Measurements from ENCODE around the gene CNIH2.

The CNIH2 gene

DNA sequence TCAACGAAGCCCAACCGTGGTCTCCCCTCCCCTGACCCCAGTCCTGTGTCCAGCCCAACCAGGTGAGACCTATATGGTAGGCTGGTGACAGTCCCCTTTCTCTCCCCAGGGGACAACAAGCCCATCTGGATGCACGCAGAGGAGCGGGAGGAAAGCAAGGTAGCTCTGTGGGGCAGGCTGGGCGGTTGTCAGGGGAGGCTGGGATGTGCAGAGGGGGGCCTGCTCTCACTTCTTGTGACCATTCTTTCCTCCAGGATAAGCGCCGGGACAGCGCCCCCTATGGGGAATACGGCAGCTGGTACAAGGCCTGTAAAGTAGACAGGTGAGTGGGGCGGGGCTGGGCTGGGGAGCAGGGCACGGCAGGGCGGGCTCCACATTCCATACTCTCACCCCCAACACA is 13.1 kb upstream of the CNIH2 start:
- TF ChIP-seq CTCF (IDR thresholded peaks at IDR 0.05; ENCODE audit: control extremely low read depth, extremely low read depth, low read depth, missing control alignments): peak; percentile 40
- ChIA-PET CTCF (interaction anchor here (1.8 kb wide), 1 partner anchor 43 kb away, joined by 6 read pairs; no protein-coding TSS in a partner anchor), POLR2A (interaction anchor here (0.6 kb wide), 1 partner anchor 460 kb away, joined by 8 read pairs; no protein-coding TSS in a partner anchor)
- DNase-seq (ENCODE audit: extremely low spot score): no peak

DNA sequence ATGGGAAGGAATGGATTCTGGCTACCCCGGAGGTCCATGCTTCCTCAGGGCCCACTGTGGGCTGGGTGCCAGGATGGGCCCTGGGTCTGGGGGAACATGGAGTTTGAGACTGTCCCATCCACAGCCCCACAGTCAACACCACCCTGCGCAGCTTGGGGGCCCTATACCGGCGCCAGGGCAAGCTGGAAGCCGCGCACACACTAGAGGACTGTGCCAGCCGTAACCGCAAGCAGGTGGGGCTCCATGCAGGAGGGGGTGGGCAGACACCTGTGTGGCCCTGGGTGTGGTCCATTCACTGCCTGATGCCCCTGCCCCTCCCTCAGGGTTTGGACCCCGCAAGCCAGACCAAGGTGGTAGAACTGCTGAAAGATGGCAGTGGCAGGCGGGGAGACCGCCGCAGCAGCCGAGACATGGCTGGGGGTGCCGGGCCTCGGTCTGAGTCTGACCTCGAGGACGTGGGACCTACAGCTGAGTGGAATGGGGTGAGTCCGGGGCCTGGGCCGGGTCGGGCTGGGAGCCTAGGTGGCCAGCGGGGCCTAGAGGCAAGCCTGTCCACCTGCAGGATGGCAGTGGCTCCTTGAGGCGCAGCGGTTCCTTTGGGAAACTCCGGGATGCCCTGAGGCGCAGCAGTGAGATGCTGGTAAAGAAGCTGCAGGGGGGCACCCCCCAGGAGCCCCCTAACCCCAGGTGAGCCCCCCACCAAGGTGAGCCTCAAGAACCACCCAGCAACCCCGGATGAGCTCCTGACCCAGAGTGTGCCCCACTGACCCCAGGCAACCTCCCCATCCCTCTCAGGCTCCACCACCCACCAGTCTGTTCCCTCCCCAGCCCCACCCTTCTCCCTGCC is 12.2 kb upstream of the CNIH2 start:
- no peak for DNase-seq (ENCODE audit: extremely low spot score)
- ChIA-PET POLR2A (no interaction called here), CTCF (interaction anchor here (1.0 to 1.8 kb wide), 2 partner anchors 14 to 44 kb away, joined by 3 to 6 read pairs; no protein-coding TSS in a partner anchor)
- TF ChIP-seq CTCF (IDR thresholded peaks at IDR 0.05; ENCODE audit: control extremely low read depth, extremely low read depth, low read depth, missing control alignments): no peak

GRCh38 chr11:66266378-66267038 is 11.5 kb upstream of the CNIH2 start:
- CTCF ChIA-PET: interaction anchor here (1.0 to 1.8 kb wide), 2 partner anchors 15 to 45 kb away, joined by 3 to 6 read pairs; no protein-coding TSS in a partner anchor
- DNase-seq (ENCODE audit: extremely low spot score): no peak
- TF ChIP-seq CTCF (IDR thresholded peaks at IDR 0.05; ENCODE audit: control extremely low read depth, extremely low read depth, low read depth, missing control alignments): no peak
- POLR2A ChIA-PET: interaction anchor here (1.4 kb wide), 1 partner anchor 15 kb away, joined by 4 read pairs; no protein-coding TSS in a partner anchor

DNA sequence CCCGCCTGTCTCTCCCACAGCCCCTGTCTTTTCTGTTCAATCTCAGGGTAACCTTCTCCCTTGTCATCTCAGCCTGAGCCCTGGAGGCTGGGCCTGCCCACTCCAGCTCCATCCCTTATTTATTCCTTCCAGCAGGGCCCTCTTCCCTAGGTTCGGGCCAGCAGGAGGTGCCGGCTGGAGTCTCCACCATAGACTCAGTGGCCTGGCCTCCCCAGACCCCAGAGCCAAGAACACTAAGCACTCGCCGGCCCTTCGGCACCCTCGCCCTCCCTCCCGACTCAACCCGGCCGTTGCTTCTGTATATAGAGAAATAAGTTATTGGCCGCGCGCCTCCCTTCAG is 11.0 kb upstream of the CNIH2 start:
- no peak for TF ChIP-seq CTCF (IDR thresholded peaks at IDR 0.05; ENCODE audit: control extremely low read depth, extremely low read depth, low read depth, missing control alignments)
- ChIA-PET POLR2A (interaction anchor here (1.3 to 1.4 kb wide), 2 partner anchors 14 to 19 kb away, joined by 4 to 5 read pairs; no protein-coding TSS in a partner anchor), CTCF (interaction anchor here (2.2 kb wide), 1 partner anchor 45 kb away, joined by 10 read pairs; no protein-coding TSS in a partner anchor)
- DNase-seq (ENCODE audit: extremely low spot score): no peak

DNA sequence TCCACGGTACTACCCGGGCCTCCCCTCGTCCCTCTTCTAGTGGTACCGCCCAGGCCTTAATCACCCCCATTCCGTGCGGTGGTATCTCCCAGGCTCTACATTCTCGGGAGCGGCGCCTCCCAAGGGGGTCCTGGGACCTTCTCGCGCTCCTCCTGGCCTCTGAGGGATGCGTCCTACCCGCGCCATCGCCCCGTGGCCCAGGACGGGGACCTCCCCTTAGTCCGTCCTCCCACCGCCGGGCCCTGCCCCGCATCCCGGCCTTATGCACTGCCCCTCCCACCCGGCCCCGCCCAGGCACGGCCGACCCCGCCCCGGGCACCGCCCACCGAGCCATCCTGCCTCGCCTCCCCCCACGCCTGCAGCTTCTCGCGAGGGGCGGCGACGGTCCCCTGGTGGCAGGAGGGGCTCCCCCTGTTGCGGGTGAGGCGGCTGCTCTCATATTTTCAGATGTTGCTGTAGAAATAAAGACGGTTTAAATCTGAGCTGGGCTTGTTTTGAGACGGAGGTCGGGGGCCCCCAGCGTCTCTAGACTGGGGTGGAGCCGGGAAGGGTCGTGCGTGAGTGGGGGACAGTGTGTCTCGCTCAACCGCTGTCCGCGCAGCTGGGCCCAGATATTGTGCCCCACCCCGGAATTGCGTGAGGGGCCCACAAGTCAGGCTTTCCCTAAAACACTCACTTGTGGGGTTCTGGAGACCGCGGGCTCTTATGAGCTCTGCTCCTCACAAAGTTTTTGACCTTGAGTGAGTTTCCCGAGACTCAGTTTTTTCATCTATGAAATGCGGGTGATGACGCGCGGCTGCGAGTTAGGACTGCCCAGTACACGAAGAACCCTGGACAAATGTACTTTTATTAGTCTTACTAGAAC is 10.4 kb upstream of the CNIH2 start:
- POLR2A ChIA-PET: interaction anchor here (1.0 to 1.4 kb wide), 3 partner anchors 13 to 21 kb away, joined by 3 to 5 read pairs (median 4); partner anchors contain the start of gene YIF1A
- CTCF ChIA-PET: interaction anchor here (2.2 kb wide), 1 partner anchor 45 kb away, joined by 10 read pairs; no protein-coding TSS in a partner anchor
- no peak for TF ChIP-seq CTCF (IDR thresholded peaks at IDR 0.05; ENCODE audit: control extremely low read depth, extremely low read depth, low read depth, missing control alignments)
- DNase-seq (ENCODE audit: extremely low spot score): peak; percentile 94

All from GM10248 (cell line).